GM18951 (cell line): ENCODE results near the gene RNF220.
"Not testable (repeated sequence)": the region's sequence is repeated elsewhere in the genome, so short reads cannot be mapped to it uniquely, and the experiment has no call there.

Source experiments
- POLR2A ChIP-seq: IDR thresholded peaks from 4 replicates; pipeline ENCODE4 v1.6.1; 2011; ENCODE audit warnings: mild to moderate bottlenecking; ENCODE audit not compliant: insufficient read length, insufficient read depth; ENCODE audit errors: extremely low read depth
- in situ Hi-C: fragments of 300-500 bp; cut with MboI; formaldehyde crosslinking; loops from one replicate; pipeline ENCODE4 v1.12.0; 2022; ENCODE audit warnings: low sequenced_read_pairs, mixed read lengths, inconsistent platforms; ENCODE audit not compliant: unreplicated experiment

The RNF220 gene

GRCh38 chr1:44655609-44656008 lies 250.6 kb downstream of the RNF220 start:
- in situ Hi-C loops, result no loop called here
- no peak for TF ChIP-seq POLR2A

- in situ Hi-C loops, result no loop called here
- no peak for TF ChIP-seq POLR2A
These were observed 254.5 kb downstream of the RNF220 start for GRCh38 chr1:44659566-44659965.

GRCh38 chr1:44660176-44660575 lies 255.1 kb downstream of the RNF220 start:
- in situ Hi-C loops, result no loop called here

GRCh38 chr1:44661781-44662682 lies 257.0 kb downstream of the RNF220 start:
- in situ Hi-C loops, result no loop called here
- no peak for TF ChIP-seq POLR2A

More at GRCh38 chr1:44660176-44660575, 255.1 kb downstream of the RNF220 start:
- TF ChIP-seq POLR2A, result no peak

GRCh38 chr1:44662683-44663030 lies 257.6 kb downstream of the RNF220 start:
- TF ChIP-seq POLR2A, result no peak
- in situ Hi-C loops, result no loop called here

GRCh38 chr1:44663417-44663816 lies 258.4 kb downstream of the RNF220 start:
- in situ Hi-C loops, result no loop called here
- no peak for TF ChIP-seq POLR2A

GRCh38 chr1:44664730-44665370 lies 259.8 kb downstream of the RNF220 start:
- in situ Hi-C loops, result no loop called here
- no peak for TF ChIP-seq POLR2A

- in situ Hi-C loops, result not testable (repeated sequence)
These were observed 261.7 kb downstream of the RNF220 start for GRCh38 chr1:44666719-44667118.

- in situ Hi-C loops, result no loop called here
- no peak for TF ChIP-seq POLR2A
These were observed 265.9 kb downstream of the RNF220 start for GRCh38 chr1:44670751-44671640.

GRCh38 chr1:44672254-44672955 lies 267.4 kb downstream of the RNF220 start:
- in situ Hi-C loops, result no loop called here
- TF ChIP-seq POLR2A, result no peak

- in situ Hi-C loops, result no loop called here
- no peak for TF ChIP-seq POLR2A
These were observed 268.1 kb downstream of the RNF220 start for GRCh38 chr1:44672961-44673674.

GRCh38 chr1:44673675-44674112 lies 268.6 kb downstream of the RNF220 start:
- TF ChIP-seq POLR2A, result no peak
- in situ Hi-C loops, result no loop called here
